HL-60 (cell line): ENCODE measurements around the gene XKR7.

Experiments
- DNase-seq, 2 experiments: peaks; one replicate each; pipeline ENCODE4 v3.0.0-alpha.2; 2010 to 2020; ENCODE audit warnings: low read depth in 1 of 2, low spot score in 1 of 2
- H3K27ac ChIP-seq: fragments of 250-450 bp; sonication (Bioruptor Pico); replicated peaks from 2 replicates; pipeline ENCODE4 v1.5.1; 2020; ENCODE audit warnings: mild to moderate bottlenecking, moderate library complexity
- H3K27me3 ChIP-seq: fragments of 250-450 bp; sonication (Bioruptor Pico); 2 replicates; pipeline ENCODE4 v1.5.1; 2021; ENCODE audit warnings: mild to moderate bottlenecking, moderate library complexity; ENCODE audit not compliant: insufficient read depth, poor library complexity, severe bottlenecking
- H3K4me3 ChIP-seq: replicated peaks from 2 replicates; pipeline ENCODE4 v1.5.1; 2011; ENCODE audit warnings: mild to moderate bottlenecking, control low read depth, low read length; ENCODE audit not compliant: insufficient read depth
- GABPA ChIP-seq: IDR thresholded peaks from 2 replicates; pipeline ENCODE4 v1.6.1; 2012; ENCODE audit warnings: low read depth
- POLR2AphosphoS5 ChIP-seq: IDR thresholded peaks from 2 replicates; pipeline ENCODE4 v1.6.1; 2012; ENCODE audit warnings: low read depth
- REST ChIP-seq: IDR thresholded peaks from 2 replicates; pipeline ENCODE4 v1.6.1; 2012; ENCODE audit warnings: low read depth; ENCODE audit not compliant: insufficient replicate concordance
- SPI1 ChIP-seq: IDR thresholded peaks from 2 replicates; pipeline ENCODE4 v1.6.1; 2012; ENCODE audit warnings: low read depth, mild to moderate bottlenecking, borderline replicate concordance
- long read RNA-seq: library from polyadenylated mRNA; unstranded; transcript quantifications from one replicate; pipeline ENCODE4 v2.0.0, GENCODE V29; 2020
- TF ChIP-seq, protein P1 (sequence below): IDR thresholded peaks from one replicate; pipeline ENCODE4 v1.5.1; 2011; ENCODE audit warnings: low read length, control low read depth, inconsistent platforms; ENCODE audit not compliant: insufficient read depth

XKR7 gene, protein sequence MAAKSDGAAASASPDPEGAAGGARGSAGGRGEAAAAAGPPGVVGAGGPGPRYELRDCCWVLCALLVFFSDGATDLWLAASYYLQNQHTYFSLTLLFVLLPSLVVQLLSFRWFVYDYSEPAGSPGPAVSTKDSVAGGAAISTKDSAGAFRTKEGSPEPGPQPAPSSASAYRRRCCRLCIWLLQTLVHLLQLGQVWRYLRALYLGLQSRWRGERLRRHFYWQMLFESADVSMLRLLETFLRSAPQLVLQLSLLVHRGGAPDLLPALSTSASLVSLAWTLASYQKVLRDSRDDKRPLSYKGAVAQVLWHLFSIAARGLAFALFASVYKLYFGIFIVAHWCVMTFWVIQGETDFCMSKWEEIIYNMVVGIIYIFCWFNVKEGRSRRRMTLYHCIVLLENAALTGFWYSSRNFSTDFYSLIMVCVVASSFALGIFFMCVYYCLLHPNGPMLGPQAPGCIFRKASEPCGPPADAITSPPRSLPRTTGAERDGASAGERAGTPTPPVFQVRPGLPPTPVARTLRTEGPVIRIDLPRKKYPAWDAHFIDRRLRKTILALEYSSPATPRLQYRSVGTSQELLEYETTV
- long read RNA-seq: 0 reads

DNA sequence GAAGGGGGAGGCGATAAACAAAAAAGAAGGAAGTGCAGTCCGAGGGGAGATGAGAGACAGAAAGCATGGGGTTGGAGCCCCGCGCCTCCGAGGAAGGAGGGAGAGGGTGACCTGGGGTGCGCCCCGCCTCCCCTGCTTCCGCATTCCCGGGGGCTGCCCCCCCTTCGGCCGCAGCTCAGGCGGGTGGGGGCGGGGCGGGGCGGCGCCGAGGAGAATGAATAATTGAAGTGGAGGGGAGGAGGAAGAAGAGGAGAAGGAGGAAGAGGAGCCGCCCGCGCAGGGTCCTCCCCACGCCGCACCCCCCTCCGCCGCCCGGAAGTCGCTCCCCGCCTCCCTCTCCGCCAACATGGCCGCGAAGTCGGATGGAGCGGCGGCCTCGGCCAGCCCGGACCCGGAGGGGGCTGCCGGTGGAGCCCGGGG, at the start of gene XKR7:
Gene XKR7 (plus strand): TSS at position 322 of the 420 bp plus-strand sequence. CDS start 25 bp downstream, at position 347.
- Histone ChIP-seq H3K27ac (no peak within 1 kb of the TSS), H3K27me3 (peaks cover 10% of the 10 kb centered on the region), H3K4me3 (peak within 1 kb of the TSS; percentile 54)
- TF ChIP-seq POLR2AphosphoS5: no peak
- peak; percentile 77 for TF ChIP-seq SPI1
- peak; percentile 47 to 58 for DNase-seq

DNA sequence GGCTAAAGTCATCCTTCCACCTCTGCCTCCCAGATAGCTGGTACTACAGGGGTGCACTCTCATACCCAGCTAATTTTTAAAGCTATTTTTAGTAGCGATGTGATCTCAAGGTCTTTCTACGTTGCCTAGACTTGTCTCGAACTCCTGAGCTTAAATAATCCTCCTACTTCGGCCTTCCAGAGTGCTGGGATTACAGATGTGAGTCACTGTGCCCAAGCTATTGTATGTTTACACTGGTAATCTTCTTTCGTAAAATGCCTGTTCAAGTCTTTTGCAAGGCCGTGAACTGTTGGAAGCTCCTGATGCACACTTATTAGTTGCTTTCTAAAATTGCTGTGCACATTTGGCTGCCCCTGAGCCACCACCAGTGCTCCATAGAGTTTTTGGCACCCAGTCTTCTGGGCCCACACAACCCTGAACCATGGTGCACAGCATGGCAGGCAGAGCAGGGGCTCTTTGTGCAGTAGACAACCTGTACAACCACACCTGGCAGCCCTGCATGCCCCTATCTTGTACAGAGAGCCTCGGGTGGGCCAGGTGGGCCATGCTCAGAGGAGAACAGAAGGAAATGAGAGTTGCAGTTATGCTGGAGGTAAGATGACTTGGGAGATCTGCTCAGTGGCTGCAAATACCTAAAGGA, 49.4 kb upstream of the XKR7 start:
- TF ChIP-seq GABPA (no peak), REST (no peak), POLR2AphosphoS5 (no peak), SPI1 (no peak)
- TF ChIP-seq, protein P1, sequence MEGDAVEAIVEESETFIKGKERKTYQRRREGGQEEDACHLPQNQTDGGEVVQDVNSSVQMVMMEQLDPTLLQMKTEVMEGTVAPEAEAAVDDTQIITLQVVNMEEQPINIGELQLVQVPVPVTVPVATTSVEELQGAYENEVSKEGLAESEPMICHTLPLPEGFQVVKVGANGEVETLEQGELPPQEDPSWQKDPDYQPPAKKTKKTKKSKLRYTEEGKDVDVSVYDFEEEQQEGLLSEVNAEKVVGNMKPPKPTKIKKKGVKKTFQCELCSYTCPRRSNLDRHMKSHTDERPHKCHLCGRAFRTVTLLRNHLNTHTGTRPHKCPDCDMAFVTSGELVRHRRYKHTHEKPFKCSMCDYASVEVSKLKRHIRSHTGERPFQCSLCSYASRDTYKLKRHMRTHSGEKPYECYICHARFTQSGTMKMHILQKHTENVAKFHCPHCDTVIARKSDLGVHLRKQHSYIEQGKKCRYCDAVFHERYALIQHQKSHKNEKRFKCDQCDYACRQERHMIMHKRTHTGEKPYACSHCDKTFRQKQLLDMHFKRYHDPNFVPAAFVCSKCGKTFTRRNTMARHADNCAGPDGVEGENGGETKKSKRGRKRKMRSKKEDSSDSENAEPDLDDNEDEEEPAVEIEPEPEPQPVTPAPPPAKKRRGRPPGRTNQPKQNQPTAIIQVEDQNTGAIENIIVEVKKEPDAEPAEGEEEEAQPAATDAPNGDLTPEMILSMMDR: no peak
- DNase-seq: no peak
- no peaks in the 10 kb centered on the region for H3K27me3 ChIP-seq
- no peak overlapping the region for H3K27ac ChIP-seq
- H3K4me3 ChIP-seq: no peak overlapping the region

DNA sequence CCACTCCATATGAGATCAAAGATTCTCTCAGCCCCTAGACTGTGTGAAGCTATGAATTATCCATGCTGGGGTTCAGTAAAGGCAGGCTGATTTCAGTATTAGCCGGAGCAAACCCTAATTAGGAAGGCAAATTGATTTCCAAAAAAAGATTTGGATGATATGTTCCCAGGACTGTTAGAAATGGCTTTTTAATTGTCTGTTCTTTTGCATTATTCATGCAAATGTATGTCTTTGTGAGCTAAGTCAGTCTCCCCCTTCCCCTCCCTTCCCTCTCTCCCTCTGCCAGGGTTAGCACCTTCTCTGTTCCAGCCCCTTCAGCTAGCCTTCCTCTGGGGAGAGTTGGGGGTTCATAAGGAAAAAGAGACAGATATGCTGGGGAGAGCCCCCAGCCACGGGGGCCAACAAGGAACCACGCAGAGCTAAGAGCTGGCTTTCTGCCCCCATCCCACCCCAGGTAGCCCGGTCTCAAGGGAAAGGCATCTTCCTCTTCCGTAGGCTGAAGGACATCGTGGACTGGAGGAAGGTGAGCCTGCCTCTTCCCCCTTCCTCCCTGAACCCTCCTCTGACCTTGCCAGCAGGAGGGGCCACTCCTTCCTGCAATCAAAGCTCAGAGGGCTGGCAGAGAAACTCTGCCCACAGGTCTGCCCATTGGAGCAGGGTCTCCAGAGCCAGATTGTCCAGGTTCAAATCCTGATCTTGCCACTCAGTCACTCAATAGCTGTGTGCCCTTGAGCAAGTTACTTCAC, 48.4 kb upstream of the XKR7 start:
- H3K4me3 ChIP-seq: no peak overlapping the region
- no peak for DNase-seq
- no peak overlapping the region for H3K27ac ChIP-seq
- no peaks in the 10 kb centered on the region for H3K27me3 ChIP-seq
- TF ChIP-seq SPI1 (no peak), POLR2AphosphoS5 (no peak), REST (no peak), GABPA (no peak)
- TF ChIP-seq, protein P1: no peak
